K562 (cell line): ENCODE results near the gene FBXW8. TPM values are rescaled to one million over a fixed set of nuclear protein-coding genes. Genes with fewer than 3 reads are reported as not detected.

Experiments
- ERF ChIP-seq: fragments of 450-650 bp; formaldehyde crosslinking; IDR thresholded peaks from 2 replicates; pipeline ENCODE4 v1.4.0; 2020; ENCODE audit warnings: mild to moderate bottlenecking, mixed read lengths
- GTF2A2 ChIP-seq: IDR thresholded peaks from 2 replicates; pipeline ENCODE4 v1.6.1; 2016; ENCODE audit warnings: mild to moderate bottlenecking, missing genetic modification characterization, missing compliant biosample characterization
- HNRNPLL ChIP-seq: fragments of 200-400 bp; formaldehyde crosslinking; IDR thresholded peaks from 2 replicates; pipeline ENCODE4 v1.6.1; 2017; ENCODE audit warnings: low read length, low read depth, mild to moderate bottlenecking; ENCODE audit not compliant: poor library complexity, severe bottlenecking
- ILK ChIP-seq: fragments of 450-650 bp; IDR thresholded peaks from 2 replicates; pipeline ENCODE4 v1.6.1; 2016; ENCODE audit warnings: missing genetic modification characterization, low read depth, mild to moderate bottlenecking, missing compliant biosample characterization, moderate library complexity, borderline replicate concordance
- MEF2A ChIP-seq: IDR thresholded peaks from 2 replicates; pipeline ENCODE4 v1.6.1; 2011; ENCODE audit warnings: low read depth, mild to moderate bottlenecking, low read length, moderate library complexity; ENCODE audit not compliant: control insufficient read depth
- NR2C1 ChIP-seq, 2 experiments: fragments of 450-650 bp; IDR thresholded peaks; 2 replicates each; pipeline ENCODE4 v1.6.1; 2017; ENCODE audit warnings: mild to moderate bottlenecking in 2 of 2, antibody characterized with exemption in 1 of 2, inconsistent platforms in 1 of 2, missing compliant biosample characterization in 1 of 2, missing genetic modification characterization in 1 of 2
- NR3C1 ChIP-seq: sonication (generic); formaldehyde crosslinking; IDR thresholded peaks from 2 replicates; pipeline ENCODE4 v1.8.1; 2022; ENCODE audit warnings: missing genetic modification reagents
- RAD51 ChIP-seq: fragments of 450-650 bp; IDR thresholded peaks from 2 replicates; pipeline ENCODE4 v1.7.1; 2016; ENCODE audit warnings: low read depth, mild to moderate bottlenecking, borderline replicate concordance
- RREB1 ChIP-seq: fragments of 250-450 bp; sonication (Bioruptor Pico); IDR thresholded peaks from 2 replicates; pipeline ENCODE4 v1.4.0; 2020
- SMARCE1 ChIP-seq: fragments of 450-650 bp; IDR thresholded peaks from 2 replicates; pipeline ENCODE4 v1.7.1; 2016; ENCODE audit warnings: mild to moderate bottlenecking
- TCF3 ChIP-seq: sonication (generic); formaldehyde crosslinking; IDR thresholded peaks from 2 replicates; pipeline ENCODE4 v1.4.0; 2020; ENCODE audit warnings: mild to moderate bottlenecking, missing genetic modification reagents
- ZNF436 ChIP-seq: fragments of 250-450, 450-650 bp; sonication (Bioruptor Pico); formaldehyde crosslinking; IDR thresholded peaks from 2 replicates; pipeline ENCODE4 v1.7.0; 2020; ENCODE audit warnings: mild to moderate bottlenecking
- ZNF655 ChIP-seq: fragments of 250-450 bp; sonication (Bioruptor Pico); IDR thresholded peaks from 2 replicates; pipeline ENCODE4 v1.5.0; 2021
- polyA plus RNA-seq, 8 experiments: library from polyadenylated mRNA; depleted of rRNA in 4 of 8; stranded (reverse) in 5 of 8; unstranded in 3 of 8; fragments of >200 nt; fragmentation: Nextera tagmentation in 2 of 8; fragmentation: Illumina TruSeq in 1 of 8; extraction: Ambion mirVana in 2 of 8; extraction: Trizol in 1 of 8; gene quantifications; 2 replicates each; pipeline versions ENCODE4 v1.2.1 to v1.2.3, GENCODE V29; 2011 to 2014; ENCODE audit warnings: inconsistent platforms in 1 of 8, missing spikeins in 1 of 8
- total RNA-seq, 7 experiments: library from RNA; depleted of rRNA in 6 of 7; stranded (reverse); fragments of >200 nt in 6 of 7; fragmentation: Illumina TruSeq in 2 of 7; extraction: Trizol in 2 of 7; gene quantifications; 2 replicates each; pipeline versions ENCODE4 v1.2.1 to v1.2.3, GENCODE V29; 2011 to 2021; ENCODE audit warnings: low replicate concordance in 1 of 7
- TF ChIP-seq, protein P1 (sequence below): fragments of 250-450 bp; sonication (Bioruptor Pico); IDR thresholded peaks from 2 replicates; pipeline ENCODE4 v1.5.0; 2021; ENCODE audit warnings: mild to moderate bottlenecking, moderate library complexity
- TF ChIP-seq, protein P2 (sequence below): sonication (generic); formaldehyde crosslinking; IDR thresholded peaks from 2 replicates; pipeline ENCODE4 v1.8.1; 2023; ENCODE audit warnings: mild to moderate bottlenecking, missing genetic modification reagents, moderate library complexity

The FBXW8 gene
- total and polyA plus RNA-seq, 9 of the 15 experiments (the other 6 are each of a cell fraction or from before 2014, with no cell fraction given) = 0.58 to 8.3 (median 4.4) TPM

- TF ChIP-seq RREB1 (CRISPR knock-in tag) (peak; percentile 35; the same call in 1 of the 2 replicates), NR3C1 (CRISPR knock-in tag) (no peak), SMARCE1 (peak; percentile 55; the same call in 1 of the 2 replicates), ERF (0 out of 2 replicates have a peak, but pooled peaks have one; percentile 45), ILK (tag) (no peak), GTF2A2 (tag) (no peak), ZNF436 (CRISPR knock-in tag) (no peak), RAD51 (peak; percentile 80), TCF3 (CRISPR knock-in tag) (peak; percentile 55; the same call in 1 of the 2 replicates), ZNF655 (no peak), NR2C1 (IDR thresholded peaks at IDR 0.05) (peak; percentile 53; the same call in 1 of the 2 replicates), NR2C1 (tag; IDR thresholded peaks at IDR 0.05) (peak; percentile 78), HNRNPLL (no peak), MEF2A (no peak)
- TF ChIP-seq, protein P1, sequence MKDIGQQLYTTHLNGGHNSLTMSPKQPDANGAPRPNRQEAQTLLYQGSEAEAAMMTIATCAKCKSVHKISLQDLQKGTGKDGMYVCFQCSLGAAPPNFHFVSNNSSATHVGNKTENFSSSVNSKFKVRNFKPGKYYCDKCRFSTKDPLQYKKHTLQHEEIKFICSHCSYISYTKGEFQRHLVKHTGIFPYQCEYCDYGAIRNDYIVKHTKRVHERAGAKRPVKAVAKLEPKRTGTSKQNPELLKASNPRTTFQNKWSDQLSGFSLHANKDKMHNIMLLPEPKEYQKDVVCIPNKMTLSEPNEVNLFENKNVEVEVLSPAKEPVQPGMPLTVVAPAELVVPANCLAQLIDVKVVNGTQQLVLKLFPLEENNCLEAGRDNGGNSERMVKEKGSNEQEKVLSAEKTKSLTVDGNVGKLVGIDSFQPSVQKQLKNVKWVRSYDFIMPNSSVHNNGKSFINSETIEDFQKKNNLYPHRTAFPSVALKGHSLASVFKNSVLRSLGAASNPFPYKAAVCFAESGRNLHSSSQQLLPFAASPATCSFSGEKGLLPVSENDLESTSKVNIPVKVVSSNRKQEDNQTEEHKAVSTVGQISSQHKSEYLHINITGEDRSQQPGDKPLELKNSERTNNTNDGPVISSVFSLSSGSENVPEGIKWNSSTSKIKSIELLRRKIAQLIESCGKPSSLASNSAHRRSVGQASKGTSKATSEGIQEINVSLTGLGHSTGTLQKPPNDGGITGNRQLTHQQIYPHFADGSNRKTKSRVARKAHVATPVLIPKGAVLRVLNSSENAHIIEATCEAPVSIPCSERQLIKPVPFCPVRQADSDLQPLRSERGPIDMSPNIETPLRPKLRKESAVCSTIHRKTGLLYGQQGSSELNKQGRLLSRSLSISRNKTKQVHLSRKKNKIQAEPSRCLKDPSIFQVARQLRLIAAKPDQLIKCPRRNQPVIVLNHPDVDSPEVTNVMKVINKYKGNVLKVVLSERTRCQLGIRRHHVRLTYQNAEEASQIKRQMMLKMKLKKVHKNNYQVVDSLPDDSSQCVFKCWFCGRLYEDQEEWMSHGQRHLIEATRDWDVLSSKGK (CRISPR knock-in tag) = no peak
- TF ChIP-seq, protein P2, sequence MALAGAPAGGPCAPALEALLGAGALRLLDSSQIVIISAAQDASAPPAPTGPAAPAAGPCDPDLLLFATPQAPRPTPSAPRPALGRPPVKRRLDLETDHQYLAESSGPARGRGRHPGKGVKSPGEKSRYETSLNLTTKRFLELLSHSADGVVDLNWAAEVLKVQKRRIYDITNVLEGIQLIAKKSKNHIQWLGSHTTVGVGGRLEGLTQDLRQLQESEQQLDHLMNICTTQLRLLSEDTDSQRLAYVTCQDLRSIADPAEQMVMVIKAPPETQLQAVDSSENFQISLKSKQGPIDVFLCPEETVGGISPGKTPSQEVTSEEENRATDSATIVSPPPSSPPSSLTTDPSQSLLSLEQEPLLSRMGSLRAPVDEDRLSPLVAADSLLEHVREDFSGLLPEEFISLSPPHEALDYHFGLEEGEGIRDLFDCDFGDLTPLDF (CRISPR knock-in tag) = no peak
These were observed 94.8 kb downstream of the FBXW8 start (continued) for GRCh38 chr12:117005417-117006046.
